K562 (cell line): Measurements from ENCODE around the gene GBA2. TPM values are rescaled to one million over a fixed set of nuclear protein-coding genes. Genes with fewer than 3 reads are reported as not detected.

Experiments
- ESRRB ChIP-seq: fragments of 250-450 bp; sonication (Bioruptor Pico); IDR thresholded peaks from 2 replicates; pipeline ENCODE4 v1.5.0; 2020; ENCODE audit warnings: mild to moderate bottlenecking, moderate library complexity, borderline replicate concordance
- GABPB2 ChIP-seq: fragments of 250-450 bp; sonication (Bioruptor Pico); conservative IDR thresholded peaks from 2 replicates; pipeline ENCODE4 v1.5.1; 2021; ENCODE audit warnings: mild to moderate bottlenecking
- GATA2 ChIP-seq: sonication (generic); formaldehyde crosslinking; IDR thresholded peaks from 2 replicates; pipeline ENCODE4 v1.4.0; 2020; ENCODE audit warnings: mild to moderate bottlenecking, missing genetic modification reagents
- GTF2E2 ChIP-seq: fragments of 200-800 bp; sonication (Bioruptor generic); IDR thresholded peaks from 2 replicates; pipeline ENCODE4 v1.6.1; 2016; ENCODE audit warnings: missing genetic modification characterization, missing compliant biosample characterization
- HMGN3 ChIP-seq: IDR thresholded peaks from 2 replicates; pipeline ENCODE4 v1.6.1; 2011; ENCODE audit warnings: borderline replicate concordance, low read depth, mild to moderate bottlenecking, mixed read lengths, low read length; ENCODE audit not compliant: insufficient read length; ENCODE audit errors: extremely low read depth
- ILK ChIP-seq: fragments of 450-650 bp; IDR thresholded peaks from 2 replicates; pipeline ENCODE4 v1.6.1; 2016; ENCODE audit warnings: missing genetic modification characterization, low read depth, mild to moderate bottlenecking, missing compliant biosample characterization, moderate library complexity, borderline replicate concordance
- NBN ChIP-seq: fragments of 450-650 bp; IDR thresholded peaks from 2 replicates; pipeline ENCODE4 v1.6.1; 2016; ENCODE audit warnings: low read depth, mild to moderate bottlenecking
- NRF1 ChIP-seq, 2 experiments: fragments of 450-650 bp; IDR thresholded peaks in 1 of 2; conservative IDR thresholded peaks in 1 of 2; 2 replicates each; pipeline ENCODE4 v1.6.1; 2014; ENCODE audit warnings: mild to moderate bottlenecking in 2 of 2
- SIRT6 ChIP-seq: IDR thresholded peaks from one replicate; pipeline ENCODE4 v1.6.1; 2012; ENCODE audit warnings: low read depth, mild to moderate bottlenecking, control low read depth, inconsistent platforms, low read length, moderate library complexity
- ZKSCAN3 ChIP-seq: fragments of 250-450 bp; sonication (Bioruptor Pico); IDR thresholded peaks from 2 replicates; pipeline ENCODE4 v1.4.0; 2020
- ZNF232 ChIP-seq: sonication (generic); formaldehyde crosslinking; IDR thresholded peaks from 2 replicates; pipeline ENCODE4 v1.8.0; 2022; ENCODE audit warnings: mild to moderate bottlenecking, missing genetic modification reagents
- ZNF253 ChIP-seq: fragments of 250-450 bp; sonication (Bioruptor Pico); conservative IDR thresholded peaks from 2 replicates; pipeline ENCODE4 v1.6.1; 2021; ENCODE audit warnings: mild to moderate bottlenecking
- ZNF274 ChIP-seq: IDR thresholded peaks from 2 replicates; pipeline ENCODE4 v1.6.1; 2011; ENCODE audit warnings: low read depth, mild to moderate bottlenecking, low read length, moderate library complexity, borderline replicate concordance
- ZNF77 ChIP-seq: fragments of 250-450 bp; sonication (Bioruptor Pico); IDR thresholded peaks from 2 replicates; pipeline ENCODE4 v1.5.0; 2020
- polyA plus RNA-seq, 8 experiments: library from polyadenylated mRNA; depleted of rRNA in 4 of 8; stranded (reverse) in 5 of 8; unstranded in 3 of 8; fragments of >200 nt; fragmentation: Nextera tagmentation in 2 of 8; fragmentation: Illumina TruSeq in 1 of 8; extraction: Ambion mirVana in 2 of 8; extraction: Trizol in 1 of 8; gene quantifications; 2 replicates each; pipeline versions ENCODE4 v1.2.1 to v1.2.3, GENCODE V29; 2011 to 2014; ENCODE audit warnings: inconsistent platforms in 1 of 8, missing spikeins in 1 of 8
- total RNA-seq, 7 experiments: library from RNA; depleted of rRNA in 6 of 7; stranded (reverse); fragments of >200 nt in 6 of 7; fragmentation: Illumina TruSeq in 2 of 7; extraction: Trizol in 2 of 7; gene quantifications; 2 replicates each; pipeline versions ENCODE4 v1.2.1 to v1.2.3, GENCODE V29; 2011 to 2021; ENCODE audit warnings: low replicate concordance in 1 of 7
- TF ChIP-seq, protein P1 (sequence below): fragments of 200-800 bp; sonication (Bioruptor generic); IDR thresholded peaks from 2 replicates; pipeline ENCODE4 v1.6.1; 2017; ENCODE audit warnings: missing genetic modification characterization, missing compliant biosample characterization
- TF ChIP-seq, protein P2 (sequence below): fragments of 450-650 bp; formaldehyde crosslinking; IDR thresholded peaks from 2 replicates; pipeline ENCODE4 v1.4.0; 2020; ENCODE audit warnings: mild to moderate bottlenecking, moderate library complexity
- TF ChIP-seq, protein P3 (sequence below): sonication (generic); formaldehyde crosslinking; IDR thresholded peaks from 2 replicates; pipeline ENCODE4 v1.8.1; 2023; ENCODE audit warnings: mild to moderate bottlenecking, missing genetic modification reagents
- TF ChIP-seq, protein P4 (sequence below): fragments of 450-650 bp; formaldehyde crosslinking; IDR thresholded peaks from 2 replicates; pipeline ENCODE4 v1.4.0; 2020; ENCODE audit warnings: mild to moderate bottlenecking, mixed read lengths
- TF ChIP-seq, protein P5 (sequence below): sonication (generic); formaldehyde crosslinking; IDR thresholded peaks from 2 replicates; pipeline ENCODE4 v1.8.0; 2022; ENCODE audit warnings: missing genetic modification reagents, mild to moderate bottlenecking, borderline replicate concordance
- TF ChIP-seq, protein P6 (sequence below), 2 experiments: fragments of 250-450 bp in 1 of 2; fragments of 450-650 bp in 1 of 2; sonication (Bioruptor Pico) in 1 of 2; IDR thresholded peaks; 2 replicates each; pipeline versions ENCODE4 v1.6.1 to v1.8.0; 2016 to 2021; ENCODE audit warnings: mild to moderate bottlenecking in 2 of 2, moderate library complexity in 2 of 2, missing compliant biosample characterization in 1 of 2, missing genetic modification characterization in 1 of 2

GBA2 gene
- total and polyA plus RNA-seq, 9 of the 15 experiments (the other 6 are each of a cell fraction or from before 2014, with no cell fraction given), result 14.1 to 60.4 (median 32.1) TPM

DNA sequence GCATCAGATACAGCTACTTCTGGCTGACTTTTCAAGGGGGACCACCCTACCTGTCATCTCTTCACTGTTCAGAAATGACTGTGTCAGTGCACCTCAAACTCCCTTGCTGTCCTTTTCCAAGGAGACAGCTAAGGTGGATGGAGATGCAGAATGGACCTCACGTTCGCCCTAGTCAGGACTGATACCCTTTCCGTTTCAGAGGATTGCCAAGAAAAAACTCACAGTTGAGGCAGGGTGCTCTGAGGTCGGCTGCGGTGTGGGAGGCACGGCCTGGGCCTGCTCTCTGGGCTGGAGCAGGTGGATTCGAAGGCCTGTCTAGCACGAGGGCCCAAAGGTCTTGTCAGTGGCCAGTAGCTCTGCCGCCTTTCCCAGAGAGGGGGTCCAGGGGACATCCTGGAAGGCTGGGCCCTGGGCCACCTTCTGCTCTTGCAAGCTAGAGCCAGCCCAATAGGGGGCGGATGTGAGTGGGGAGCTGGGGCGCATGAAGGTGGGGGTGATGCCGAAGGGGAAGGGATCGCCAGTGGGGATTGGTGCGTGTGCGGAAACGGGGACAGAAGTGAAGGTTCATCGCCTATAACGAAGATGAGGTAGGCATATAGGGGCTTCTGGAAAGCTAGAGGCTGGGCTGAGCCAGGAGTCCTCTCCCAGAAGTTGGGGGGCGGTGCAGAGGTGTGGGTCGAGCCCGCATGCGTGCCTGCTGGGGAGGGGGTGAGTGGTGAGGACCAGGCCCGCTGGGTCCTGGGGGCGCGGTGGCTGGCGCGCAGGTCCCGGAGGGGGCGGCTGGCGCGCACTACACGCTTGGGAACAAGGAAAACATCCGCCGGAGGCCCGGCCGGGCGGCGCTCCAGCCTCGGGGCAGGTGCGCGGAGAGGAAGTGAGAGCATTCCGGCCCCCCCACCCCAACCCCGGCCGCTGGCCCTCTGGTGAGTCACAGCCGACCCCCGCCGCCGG, 7.5 kb upstream of the GBA2 start (continued):
- TF ChIP-seq ZNF232 (no peak), GTF2E2 (tag) (no peak), SIRT6 (no peak), ILK (tag) (no peak), ZNF253 (no peak), GABPB2 (CRISPR knock-in tag) (no peak), ZKSCAN3 (CRISPR knock-in tag) (no peak), NRF1 (conservative IDR thresholded peaks at IDR 0.05 in 1 of 2, IDR thresholded peaks at IDR 0.05 in 1 of 2) (peak; percentile 76 to 79), ZNF77 (CRISPR knock-in tag) (no peak), HMGN3 (peak; percentile 34), ZNF274 (no peak), ESRRB (CRISPR knock-in tag) (no peak), NBN (no peak), GATA2 (CRISPR knock-in tag) (no peak)
- TF ChIP-seq, protein P1, sequence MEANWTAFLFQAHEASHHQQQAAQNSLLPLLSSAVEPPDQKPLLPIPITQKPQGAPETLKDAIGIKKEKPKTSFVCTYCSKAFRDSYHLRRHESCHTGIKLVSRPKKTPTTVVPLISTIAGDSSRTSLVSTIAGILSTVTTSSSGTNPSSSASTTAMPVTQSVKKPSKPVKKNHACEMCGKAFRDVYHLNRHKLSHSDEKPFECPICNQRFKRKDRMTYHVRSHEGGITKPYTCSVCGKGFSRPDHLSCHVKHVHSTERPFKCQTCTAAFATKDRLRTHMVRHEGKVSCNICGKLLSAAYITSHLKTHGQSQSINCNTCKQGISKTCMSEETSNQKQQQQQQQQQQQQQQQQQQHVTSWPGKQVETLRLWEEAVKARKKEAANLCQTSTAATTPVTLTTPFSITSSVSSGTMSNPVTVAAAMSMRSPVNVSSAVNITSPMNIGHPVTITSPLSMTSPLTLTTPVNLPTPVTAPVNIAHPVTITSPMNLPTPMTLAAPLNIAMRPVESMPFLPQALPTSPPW (CRISPR knock-in tag), result peak; percentile 72
- TF ChIP-seq, protein P2, sequence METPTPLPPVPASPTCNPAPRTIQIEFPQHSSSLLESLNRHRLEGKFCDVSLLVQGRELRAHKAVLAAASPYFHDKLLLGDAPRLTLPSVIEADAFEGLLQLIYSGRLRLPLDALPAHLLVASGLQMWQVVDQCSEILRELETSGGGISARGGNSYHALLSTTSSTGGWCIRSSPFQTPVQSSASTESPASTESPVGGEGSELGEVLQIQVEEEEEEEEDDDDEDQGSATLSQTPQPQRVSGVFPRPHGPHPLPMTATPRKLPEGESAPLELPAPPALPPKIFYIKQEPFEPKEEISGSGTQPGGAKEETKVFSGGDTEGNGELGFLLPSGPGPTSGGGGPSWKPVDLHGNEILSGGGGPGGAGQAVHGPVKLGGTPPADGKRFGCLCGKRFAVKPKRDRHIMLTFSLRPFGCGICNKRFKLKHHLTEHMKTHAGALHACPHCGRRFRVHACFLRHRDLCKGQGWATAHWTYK (CRISPR knock-in tag), result no peak
- TF ChIP-seq, protein P3, sequence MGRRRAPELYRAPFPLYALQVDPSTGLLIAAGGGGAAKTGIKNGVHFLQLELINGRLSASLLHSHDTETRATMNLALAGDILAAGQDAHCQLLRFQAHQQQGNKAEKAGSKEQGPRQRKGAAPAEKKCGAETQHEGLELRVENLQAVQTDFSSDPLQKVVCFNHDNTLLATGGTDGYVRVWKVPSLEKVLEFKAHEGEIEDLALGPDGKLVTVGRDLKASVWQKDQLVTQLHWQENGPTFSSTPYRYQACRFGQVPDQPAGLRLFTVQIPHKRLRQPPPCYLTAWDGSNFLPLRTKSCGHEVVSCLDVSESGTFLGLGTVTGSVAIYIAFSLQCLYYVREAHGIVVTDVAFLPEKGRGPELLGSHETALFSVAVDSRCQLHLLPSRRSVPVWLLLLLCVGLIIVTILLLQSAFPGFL (CRISPR knock-in tag), result no peak
- TF ChIP-seq, protein P4, sequence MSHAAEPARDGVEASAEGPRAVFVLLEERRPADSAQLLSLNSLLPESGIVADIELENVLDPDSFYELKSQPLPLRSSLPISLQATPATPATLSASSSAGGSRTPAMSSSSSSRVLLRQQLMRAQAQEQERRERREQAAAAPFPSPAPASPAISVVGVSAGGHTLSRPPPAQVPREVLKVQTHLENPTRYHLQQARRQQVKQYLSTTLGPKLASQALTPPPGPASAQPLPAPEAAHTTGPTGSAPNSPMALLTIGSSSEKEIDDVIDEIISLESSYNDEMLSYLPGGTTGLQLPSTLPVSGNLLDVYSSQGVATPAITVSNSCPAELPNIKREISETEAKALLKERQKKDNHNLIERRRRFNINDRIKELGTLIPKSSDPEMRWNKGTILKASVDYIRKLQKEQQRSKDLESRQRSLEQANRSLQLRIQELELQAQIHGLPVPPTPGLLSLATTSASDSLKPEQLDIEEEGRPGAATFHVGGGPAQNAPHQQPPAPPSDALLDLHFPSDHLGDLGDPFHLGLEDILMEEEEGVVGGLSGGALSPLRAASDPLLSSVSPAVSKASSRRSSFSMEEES (CRISPR knock-in tag), result no peak
- TF ChIP-seq, protein P5, sequence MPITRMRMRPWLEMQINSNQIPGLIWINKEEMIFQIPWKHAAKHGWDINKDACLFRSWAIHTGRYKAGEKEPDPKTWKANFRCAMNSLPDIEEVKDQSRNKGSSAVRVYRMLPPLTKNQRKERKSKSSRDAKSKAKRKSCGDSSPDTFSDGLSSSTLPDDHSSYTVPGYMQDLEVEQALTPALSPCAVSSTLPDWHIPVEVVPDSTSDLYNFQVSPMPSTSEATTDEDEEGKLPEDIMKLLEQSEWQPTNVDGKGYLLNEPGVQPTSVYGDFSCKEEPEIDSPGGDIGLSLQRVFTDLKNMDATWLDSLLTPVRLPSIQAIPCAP (CRISPR knock-in tag), result no peak
- TF ChIP-seq, protein P6, sequence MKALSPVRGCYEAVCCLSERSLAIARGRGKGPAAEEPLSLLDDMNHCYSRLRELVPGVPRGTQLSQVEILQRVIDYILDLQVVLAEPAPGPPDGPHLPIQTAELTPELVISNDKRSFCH (CRISPR knock-in tag; IDR thresholded peaks at IDR 0.05), result no peak
- TF ChIP-seq, protein P6 (tag; IDR thresholded peaks at IDR 0.05), result no peak
